ENCODE data around the gene JOSD2. TPM values are rescaled to one million over a fixed set of nuclear protein-coding genes. Genes with fewer than 3 reads are reported as not detected.

The JOSD2 gene
- total RNA-seq, 1 experiment from 2014 or later = 60.8 TPM

GRCh38 chr19:50464348-50464747, 46.6 kb downstream of the JOSD2 start:
- ChIA-PET POLR2A (ENCODE audit: unreplicated experiment) (no interaction called here), CTCF (no interaction called here)
- no peak for ATAC-seq

GRCh38 chr19:50462970-50463369, 48.0 kb downstream of the JOSD2 start:
- Histone ChIP-seq H3K4me3 (ENCODE audit: low read length) (no peak overlapping the region), H3F3A (ENCODE audit: low read length, unreplicated experiment) (no peaks in the 10 kb centered on the region), H2AFZ (ENCODE audit: low read length) (no peak overlapping the region), H3K9ac (ENCODE audit: low read length) (no peak overlapping the region), H3K9me2 (replicated peaks; ENCODE audit: low read length) (no peaks in the 10 kb centered on the region), H3K4me1 (ENCODE audit: insufficient read depth, low read length) (0 out of 2 replicates have a peak, but pooled peaks cover 6% of the 10 kb centered on the region), H3K27me3 (ENCODE audit: low read length) (no peaks in the 10 kb centered on the region), H3K36me3 (ENCODE audit: low read depth, low read length) (no peaks in the 10 kb centered on the region), H3K4me2 (ENCODE audit: low read length) (no peak overlapping the region), H4K20me1 (ENCODE audit: low read length) (no peaks in the 10 kb centered on the region), H3K9me3 (ENCODE audit: low read length) (no peaks in the 10 kb centered on the region), H3K27ac (ENCODE audit: low read length) (no peak overlapping the region), H3K79me2 (ENCODE audit: low read length) (no peaks in the 10 kb centered on the region)
- no peak for DNase-seq
- ChIA-PET CTCF (no interaction called here), POLR2A (ENCODE audit: unreplicated experiment) (no interaction called here)
- no peak for TF ChIP-seq EZH2phosphoT487 (IDR thresholded peaks at IDR 0.05; ENCODE audit: borderline replicate concordance, low read length)
- TF ChIP-seq CTCF (conservative IDR thresholded peaks at IDR 0.05; ENCODE audit: low read depth, low read length) = no peak
- no peak for TF ChIP-seq EZH2 (IDR thresholded peaks at IDR 0.05; ENCODE audit: low read length, unreplicated experiment)
- intact Hi-C loops (cut with micrococcal nuclease) = no loop called here
- no peak for ATAC-seq
- no TSS peak for BruUV-seq (replicated peaks)

More at GRCh38 chr19:50464348-50464747, 46.6 kb downstream of the JOSD2 start:
- Histone ChIP-seq H3F3A (ENCODE audit: low read length, unreplicated experiment) (no peaks in the 10 kb centered on the region), H3K4me1 (ENCODE audit: insufficient read depth, low read length) (0 out of 2 replicates have a peak, but pooled peaks cover 6% of the 10 kb centered on the region), H3K9ac (ENCODE audit: low read length) (no peak overlapping the region), H3K9me3 (ENCODE audit: low read length) (no peaks in the 10 kb centered on the region), H3K79me2 (ENCODE audit: low read length) (no peaks in the 10 kb centered on the region), H3K4me2 (ENCODE audit: low read length) (no peak overlapping the region), H4K20me1 (ENCODE audit: low read length) (no peaks in the 10 kb centered on the region), H3K9me2 (replicated peaks; ENCODE audit: low read length) (no peaks in the 10 kb centered on the region), H3K27me3 (ENCODE audit: low read length) (no peaks in the 10 kb centered on the region), H3K36me3 (ENCODE audit: low read depth, low read length) (no peaks in the 10 kb centered on the region), H3K4me3 (ENCODE audit: low read length) (no peak overlapping the region), H3K27ac (ENCODE audit: low read length) (no peak overlapping the region), H2AFZ (ENCODE audit: low read length) (no peak overlapping the region)
- BruUV-seq (replicated peaks) = no TSS peak
- intact Hi-C loops (cut with micrococcal nuclease) = no loop called here
- no peak for DNase-seq
- TF ChIP-seq EZH2phosphoT487 (IDR thresholded peaks at IDR 0.05; ENCODE audit: borderline replicate concordance, low read length) (no peak), EZH2 (IDR thresholded peaks at IDR 0.05; ENCODE audit: low read length, unreplicated experiment) (no peak), CTCF (conservative IDR thresholded peaks at IDR 0.05; ENCODE audit: low read depth, low read length) (no peak)

- H3K4me3 ChIP-seq (ENCODE audit: low read length) = peak overlapping the region; percentile 47
- POLR2A ChIA-PET (ENCODE audit: unreplicated experiment) = no interaction called here
- no peaks in the 10 kb centered on the region for H3K9me2 ChIP-seq (replicated peaks; ENCODE audit: low read length)
- DNase-seq (peak; percentile 88), ATAC-seq (peak; percentile 87)
- H3K9me3 ChIP-seq (ENCODE audit: low read length) = no peaks in the 10 kb centered on the region
- no peaks in the 10 kb centered on the region for H3K79me2 ChIP-seq (ENCODE audit: low read length)
- no peak overlapping the region for H3K9ac ChIP-seq (ENCODE audit: low read length)
- no peaks in the 10 kb centered on the region for H3K36me3 ChIP-seq (ENCODE audit: low read depth, low read length)
- no peaks in the 10 kb centered on the region for H3F3A ChIP-seq (ENCODE audit: low read length, unreplicated experiment)
- intact Hi-C loops (cut with micrococcal nuclease) = loop anchor here (1.0 kb wide), 3 partner anchors 77 to 104 kb away; partner anchors contain the start of gene POLD1
- no TSS peak for BruUV-seq (replicated peaks)
- H3K4me2 ChIP-seq (ENCODE audit: low read length) = peak overlapping the region; percentile 80
- H3K27ac ChIP-seq (ENCODE audit: low read length) = no peak overlapping the region
- peak overlapping the region; percentile 87 for H2AFZ ChIP-seq (ENCODE audit: low read length)
- H3K27me3 ChIP-seq (ENCODE audit: low read length) = peaks cover 7% of the 10 kb centered on the region; the same call in 1 of the 2 replicates
- CTCF ChIA-PET = interaction anchor here (0.6 to 1.5 kb wide), 4 partner anchors 93 to 183 kb away, joined by 3 to 5 read pairs (median 4); no protein-coding TSS in a partner anchor
- no peak for TF ChIP-seq EZH2 (IDR thresholded peaks at IDR 0.05; ENCODE audit: low read length, unreplicated experiment)
- TF ChIP-seq CTCF (conservative IDR thresholded peaks at IDR 0.05; ENCODE audit: low read depth, low read length) = peak; percentile 91
- 0 out of 2 replicates have a peak, but pooled peaks cover 6% of the 10 kb centered on the region for H3K4me1 ChIP-seq (ENCODE audit: insufficient read depth, low read length)
- H4K20me1 ChIP-seq (ENCODE audit: low read length) = no peaks in the 10 kb centered on the region
Observed at GRCh38 chr19:50461066-50461875, 49.7 kb downstream of the JOSD2 start.
